HL-60 (cell line): ENCODE data around the gene DUSP12.
"Not testable (repeated sequence)": the region's sequence is repeated elsewhere in the genome, so short reads cannot be mapped to it uniquely, and the experiment has no call there.

Source experiments
- DNase-seq, 2 experiments: peaks; one replicate each; pipeline ENCODE4 v3.0.0-alpha.2; 2010 to 2020; ENCODE audit warnings: low read depth in 1 of 2, low spot score in 1 of 2
- H3K27ac ChIP-seq: fragments of 250-450 bp; sonication (Bioruptor Pico); replicated peaks from 2 replicates; pipeline ENCODE4 v1.5.1; 2020; ENCODE audit warnings: mild to moderate bottlenecking, moderate library complexity
- H3K27me3 ChIP-seq: fragments of 250-450 bp; sonication (Bioruptor Pico); 2 replicates; pipeline ENCODE4 v1.5.1; 2021; ENCODE audit warnings: mild to moderate bottlenecking, moderate library complexity; ENCODE audit not compliant: insufficient read depth, poor library complexity, severe bottlenecking
- H3K4me3 ChIP-seq: replicated peaks from 2 replicates; pipeline ENCODE4 v1.5.1; 2011; ENCODE audit warnings: mild to moderate bottlenecking, control low read depth, low read length; ENCODE audit not compliant: insufficient read depth
- CTCF ChIP-seq: IDR thresholded peaks from one replicate; pipeline ENCODE4 v1.5.1; 2011; ENCODE audit warnings: low read length, control low read depth, inconsistent platforms; ENCODE audit not compliant: insufficient read depth
- GABPA ChIP-seq: IDR thresholded peaks from 2 replicates; pipeline ENCODE4 v1.6.1; 2012; ENCODE audit warnings: low read depth
- POLR2AphosphoS5 ChIP-seq: IDR thresholded peaks from 2 replicates; pipeline ENCODE4 v1.6.1; 2012; ENCODE audit warnings: low read depth
- REST ChIP-seq: IDR thresholded peaks from 2 replicates; pipeline ENCODE4 v1.6.1; 2012; ENCODE audit warnings: low read depth; ENCODE audit not compliant: insufficient replicate concordance
- SPI1 ChIP-seq: IDR thresholded peaks from 2 replicates; pipeline ENCODE4 v1.6.1; 2012; ENCODE audit warnings: low read depth, mild to moderate bottlenecking, borderline replicate concordance

Gene DUSP12

GRCh38 chr1:161723459-161724141 is 26.0 kb upstream of the DUSP12 start:
- TF ChIP-seq REST (peak; percentile 62), CTCF (no peak), POLR2AphosphoS5 (no peak)
- no peak overlapping the region for H3K27ac ChIP-seq
- no peak for DNase-seq

GRCh38 chr1:161725258-161725907 is 24.2 kb upstream of the DUSP12 start:
- peak overlapping the region; percentile 61 for H3K4me3 ChIP-seq

More at GRCh38 chr1:161723459-161724141, 26.0 kb upstream of the DUSP12 start:
- no peaks in the 10 kb centered on the region for H3K27me3 ChIP-seq
- no peak overlapping the region for H3K4me3 ChIP-seq

GRCh38 chr1:161725908-161726472 is 23.6 kb upstream of the DUSP12 start:
- H3K27ac ChIP-seq = peak overlapping the region; percentile 72
- H3K27me3 ChIP-seq = no peaks in the 10 kb centered on the region
- DNase-seq = peak in 1 of 2 experiments; percentile 47
- TF ChIP-seq CTCF (no peak), SPI1 (no peak), GABPA (no peak), REST (no peak), POLR2AphosphoS5 (no peak)
- H3K4me3 ChIP-seq = peak overlapping the region; percentile 61

More at GRCh38 chr1:161725258-161725907, 24.2 kb upstream of the DUSP12 start:
- DNase-seq, H3K27ac ChIP-seq, H3K27me3 ChIP-seq: not testable (repeated sequence)

GRCh38 chr1:161726473-161727255 is 22.9 kb upstream of the DUSP12 start:
- peak; percentile 66 to 80 for DNase-seq
- Histone ChIP-seq H3K27ac (peak overlapping the region; percentile 72), H3K4me3 (peak overlapping the region; percentile 61), H3K27me3 (no peaks in the 10 kb centered on the region)
- TF ChIP-seq CTCF (no peak), POLR2AphosphoS5 (peak; percentile 77), SPI1 (no peak), REST (peak; percentile 79)
